ENCODE measurements around the gene OSBP2. TPM values are rescaled to one million over a fixed set of nuclear protein-coding genes. Genes with fewer than 3 reads are reported as not detected.
"Not testable (repeated sequence)": the region's sequence is repeated elsewhere in the genome, so short reads cannot be mapped to it uniquely, and the experiment has no call there.

The OSBP2 gene
- total RNA-seq, 1 donor from 2014 or later = 15.4 TPM

GRCh38 chr22:30717331-30717921 lies 22.8 kb downstream of the OSBP2 start:
- peak; percentile 55 for DNase-seq (ENCODE audit: extremely low read depth, low read depth, low spot score)

- no peak for DNase-seq (ENCODE audit: extremely low read depth, low read depth, low spot score)
These were observed 23.3 kb downstream of the OSBP2 start for GRCh38 chr22:30717952-30718351.

- DNase-seq (ENCODE audit: extremely low read depth, low read depth, low spot score) = no peak
These were observed 23.8 kb downstream of the OSBP2 start for GRCh38 chr22:30718491-30718890.

- no peak for DNase-seq (ENCODE audit: extremely low read depth, low read depth, low spot score)
These were observed 24.3 kb downstream of the OSBP2 start for GRCh38 chr22:30718938-30719337.

GRCh38 chr22:30720263-30720837 lies 25.7 kb downstream of the OSBP2 start:
- DNase-seq (ENCODE audit: extremely low read depth, low read depth, low spot score) = no peak

GRCh38 chr22:30721741-30722140 lies 27.1 kb downstream of the OSBP2 start:
- no peak for DNase-seq (ENCODE audit: extremely low read depth, low read depth, low spot score)

GRCh38 chr22:30728826-30729225 lies 34.2 kb downstream of the OSBP2 start:
- no peak for DNase-seq (ENCODE audit: extremely low read depth, low read depth, low spot score)

- no peak for DNase-seq (ENCODE audit: extremely low read depth, low read depth, low spot score)
These were observed 37.0 kb downstream of the OSBP2 start for GRCh38 chr22:30731658-30732057.

GRCh38 chr22:30732426-30732825 lies 37.8 kb downstream of the OSBP2 start:
- no peak for DNase-seq (ENCODE audit: extremely low read depth, low read depth, low spot score)

- peak; percentile 41 for DNase-seq (ENCODE audit: extremely low read depth, low read depth, low spot score)
These were observed 38.5 kb downstream of the OSBP2 start for GRCh38 chr22:30733181-30733631.

GRCh38 chr22:30740007-30740406 lies 45.3 kb downstream of the OSBP2 start:
- not testable (repeated sequence) for DNase-seq (ENCODE audit: extremely low read depth, low read depth, low spot score)

GRCh38 chr22:30740511-30740910 lies 45.8 kb downstream of the OSBP2 start:
- not testable (repeated sequence) for DNase-seq (ENCODE audit: extremely low read depth, low read depth, low spot score)

GRCh38 chr22:30742291-30743256 lies 47.9 kb downstream of the OSBP2 start:
- DNase-seq (ENCODE audit: extremely low read depth, low read depth, low spot score) = no peak

- DNase-seq (ENCODE audit: extremely low read depth, low read depth, low spot score) = no peak
These were observed 48.8 kb downstream of the OSBP2 start for GRCh38 chr22:30743257-30744020.

- no peak for DNase-seq (ENCODE audit: extremely low read depth, low read depth, low spot score)
These were observed 49.5 kb downstream of the OSBP2 start for GRCh38 chr22:30744224-30744623.

GRCh38 chr22:30747493-30747892 lies 52.8 kb downstream of the OSBP2 start:
- DNase-seq (ENCODE audit: extremely low read depth, low read depth, low spot score) = no peak

- DNase-seq (ENCODE audit: extremely low read depth, low read depth, low spot score) = no peak
These were observed 54.6 kb downstream of the OSBP2 start for GRCh38 chr22:30749272-30749671.

- no peak for DNase-seq (ENCODE audit: extremely low read depth, low read depth, low spot score)
These were observed 55.2 kb downstream of the OSBP2 start for GRCh38 chr22:30749849-30750248.

- no peak for DNase-seq (ENCODE audit: extremely low read depth, low read depth, low spot score)
These were observed 56.9 kb downstream of the OSBP2 start for GRCh38 chr22:30751529-30751928.

GRCh38 chr22:30752771-30753170 lies 58.1 kb downstream of the OSBP2 start:
- DNase-seq (ENCODE audit: extremely low read depth, low read depth, low spot score) = no peak

- no peak for DNase-seq (ENCODE audit: extremely low read depth, low read depth, low spot score)
These were observed 59.0 kb downstream of the OSBP2 start for GRCh38 chr22:30753701-30754100.

Measured in glomerular endothelial cell (primary cell).